GM13977 (cell line): ENCODE data around the gene TEX101.

Experiments
- DNase-seq: peaks from one replicate; pipeline ENCODE4 v3.0.0; 2012; ENCODE audit warnings: low spot score
- CTCF ChIP-seq: IDR thresholded peaks from 2 replicates; pipeline ENCODE4 v1.5.1; 2012; ENCODE audit warnings: mild to moderate bottlenecking, control low read depth; ENCODE audit not compliant: insufficient read depth; ENCODE audit errors: extremely low read depth, missing control alignments
- in situ Hi-C: fragments of 300-500 bp; cut with MboI; formaldehyde crosslinking; loops from one replicate; pipeline ENCODE4 v1.12.0; 2022; ENCODE audit warnings: low sequenced_read_pairs, low pct_unique_long_range_greater_than_20kb, mixed read lengths, inconsistent platforms; ENCODE audit not compliant: unreplicated experiment

The TEX101 gene

GRCh38 chr19:43408043-43408442 is 6.6 kb upstream of the TEX101 start:
- in situ Hi-C loops: no loop called here
- no peak for DNase-seq
- no peak for TF ChIP-seq CTCF

GRCh38 chr19:43409415-43409814 is 5.3 kb upstream of the TEX101 start:
- no peak for TF ChIP-seq CTCF
- no peak for DNase-seq
- in situ Hi-C loops: no loop called here

- no peak for TF ChIP-seq CTCF
- no peak for DNase-seq
- in situ Hi-C loops: no loop called here
Measured at GRCh38 chr19:43412441-43412840, 2.2 kb upstream of the TEX101 start.

GRCh38 chr19:43416951-43417623 is 2.4 kb downstream of the TEX101 start:
- DNase-seq: no peak
- no peak for TF ChIP-seq CTCF
- in situ Hi-C loops: no loop called here

- no peak for TF ChIP-seq CTCF
- in situ Hi-C loops: no loop called here
- no peak for DNase-seq
Measured at GRCh38 chr19:43420954-43421353, 6.3 kb downstream of the TEX101 start.

- DNase-seq: no peak
- in situ Hi-C loops: no loop called here
- no peak for TF ChIP-seq CTCF
Measured at GRCh38 chr19:43422000-43422688, 7.5 kb downstream of the TEX101 start.
